ENCODE measurements around the gene SH3PXD2A.

DNA sequence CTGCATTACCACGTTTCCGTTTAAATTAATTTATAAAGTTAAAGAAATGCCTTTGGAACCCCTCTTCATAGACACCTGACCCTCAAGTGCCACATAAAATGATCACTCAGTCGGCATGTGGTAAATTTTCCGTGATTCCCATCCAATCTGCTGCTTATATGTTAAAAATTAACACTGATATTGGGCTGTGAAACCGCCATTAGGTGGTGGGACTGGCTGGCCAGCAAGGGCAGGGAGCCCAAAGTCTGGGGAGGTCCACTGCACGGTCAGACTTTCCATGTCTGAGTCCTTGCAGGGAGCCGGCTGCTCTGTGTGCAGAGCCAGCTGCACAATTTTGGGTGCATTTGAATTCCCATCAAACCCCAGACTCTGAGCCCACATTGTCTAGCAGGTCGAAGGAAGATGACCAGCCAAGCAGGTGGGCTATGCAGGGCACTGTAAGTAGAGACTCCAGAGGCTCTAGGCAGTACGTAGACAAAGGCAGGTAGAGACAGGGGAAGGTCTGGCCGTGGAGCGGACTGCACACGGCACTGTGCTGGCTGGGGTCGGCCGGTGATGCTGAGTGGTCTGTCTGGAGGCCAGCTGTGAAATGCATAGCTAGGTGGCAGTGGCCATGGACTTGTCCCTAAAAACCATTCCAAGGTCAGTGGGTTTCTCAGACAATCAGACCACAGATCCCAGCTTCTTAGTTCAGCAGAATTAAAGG is 122.9 kb downstream of the SH3PXD2A start:
- TF ChIP-seq EP300 (IDR thresholded peaks at IDR 0.05; ENCODE audit: low read depth), result no peak
- TF ChIP-seq, protein P1, sequence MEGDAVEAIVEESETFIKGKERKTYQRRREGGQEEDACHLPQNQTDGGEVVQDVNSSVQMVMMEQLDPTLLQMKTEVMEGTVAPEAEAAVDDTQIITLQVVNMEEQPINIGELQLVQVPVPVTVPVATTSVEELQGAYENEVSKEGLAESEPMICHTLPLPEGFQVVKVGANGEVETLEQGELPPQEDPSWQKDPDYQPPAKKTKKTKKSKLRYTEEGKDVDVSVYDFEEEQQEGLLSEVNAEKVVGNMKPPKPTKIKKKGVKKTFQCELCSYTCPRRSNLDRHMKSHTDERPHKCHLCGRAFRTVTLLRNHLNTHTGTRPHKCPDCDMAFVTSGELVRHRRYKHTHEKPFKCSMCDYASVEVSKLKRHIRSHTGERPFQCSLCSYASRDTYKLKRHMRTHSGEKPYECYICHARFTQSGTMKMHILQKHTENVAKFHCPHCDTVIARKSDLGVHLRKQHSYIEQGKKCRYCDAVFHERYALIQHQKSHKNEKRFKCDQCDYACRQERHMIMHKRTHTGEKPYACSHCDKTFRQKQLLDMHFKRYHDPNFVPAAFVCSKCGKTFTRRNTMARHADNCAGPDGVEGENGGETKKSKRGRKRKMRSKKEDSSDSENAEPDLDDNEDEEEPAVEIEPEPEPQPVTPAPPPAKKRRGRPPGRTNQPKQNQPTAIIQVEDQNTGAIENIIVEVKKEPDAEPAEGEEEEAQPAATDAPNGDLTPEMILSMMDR (IDR thresholded peaks at IDR 0.05), result no peak
